Motor neuron (in vitro differentiated cells): Measurements from ENCODE around the gene CDK5RAP2. TPM values are rescaled to one million over a fixed set of nuclear protein-coding genes. Genes with fewer than 3 reads are reported as not detected.

Source experiments
- ATAC-seq, 8 experiments: fragments of 200-7000 bp; cut with Tn5 transposase; replicated peaks in 6 of 8; 2 replicates each; pipeline ENCODE4 v1.8.0; 2021; ENCODE audit warnings: mild to moderate bottlenecking in 8 of 8, moderate library complexity in 8 of 8
- H3K27ac ChIP-seq, 2 donors: fragments of 250-450 bp; sonication (Bioruptor Pico); 2 replicates each; pipeline ENCODE4 v1.9.0; 2021; ENCODE audit warnings: antibody characterized with exemption in 2 of 2, mild to moderate bottlenecking in 2 of 2, moderate library complexity in 1 of 2
- H3K4me1 ChIP-seq, 2 donors: fragments of 250-450 bp; sonication (Bioruptor Pico); replicated peaks in 1 of 2; 2 replicates each; pipeline ENCODE4 v1.6.1; 2021; ENCODE audit warnings: antibody characterized with exemption in 2 of 2, mild to moderate bottlenecking in 2 of 2, moderate library complexity in 1 of 2
- H3K4me3 ChIP-seq, 5 donors: fragments of 250-450 bp; sonication (Bioruptor Pico); 2 replicates each; pipeline ENCODE4 v1.9.0; 2021; ENCODE audit warnings: antibody characterized with exemption in 5 of 5, mild to moderate bottlenecking in 5 of 5, moderate library complexity in 4 of 5
- WGBS, 10 experiments: fragments of 450-650 bp; shearing (Covaris generic); methylation state at CpG; one replicate each; pipeline ENCODE4 v1.0.0; 2022; 5-methylcytosine and 5-hydroxymethylcytosine counted together
- in situ Hi-C, 9 experiments: fragments of 400-800 bp; cut with MboI; loops; one replicate each; pipeline ENCODE4 v1.15.0; 2021; ENCODE audit warnings: low sequenced_read_pairs in 9 of 9, low pct_unique_long_range_greater_than_20kb in 2 of 9; ENCODE audit not compliant: unreplicated experiment in 9 of 9
- total RNA-seq, 8 experiments: library from RNA; unstranded; fragments of 300-600 nt; gene quantifications; 2 replicates each; pipeline versions ENCODE4 v1.2.3 to v1.2.4, GENCODE V29; 2022

CDK5RAP2 gene
- total RNA-seq, 8 experiments from 2014 or later, result 14.1 to 60.0 (median 34.4) TPM

DNA sequence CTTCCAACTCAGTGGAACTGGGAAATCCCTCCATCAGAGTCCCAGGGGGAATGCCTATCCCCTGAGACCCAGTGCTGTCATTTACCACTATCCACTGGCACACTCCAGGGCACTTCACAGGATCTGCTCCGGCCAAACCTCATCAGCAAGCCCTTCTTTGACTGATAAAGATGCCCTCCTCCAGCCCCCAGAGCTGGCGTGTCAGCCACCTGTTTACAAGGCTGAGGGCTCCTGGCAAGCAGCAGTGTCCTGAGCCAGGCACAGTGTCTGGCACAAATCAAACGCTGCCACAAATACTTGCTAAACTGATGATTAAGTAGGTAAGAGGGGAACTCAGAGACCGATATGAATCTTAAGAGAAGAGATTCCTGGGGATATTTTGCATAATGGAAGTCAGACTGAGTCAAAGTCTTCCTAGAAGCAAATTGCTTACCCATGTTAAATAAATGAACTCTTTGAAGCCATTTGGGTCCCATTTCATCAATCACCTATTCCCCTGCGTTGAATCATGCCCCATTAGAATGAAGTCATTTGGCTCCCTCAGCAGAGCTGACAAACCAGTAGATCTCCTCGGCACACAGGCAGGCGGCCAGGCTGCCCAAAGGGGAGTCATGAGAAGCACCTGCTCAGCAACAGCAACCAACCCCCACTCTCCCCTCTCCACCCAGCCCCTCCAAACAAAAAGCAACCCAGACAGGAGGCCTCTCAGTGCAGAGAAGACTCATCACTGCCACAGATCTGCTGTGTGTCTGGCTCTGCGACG, 97.4 kb downstream of the CDK5RAP2 start:
- Histone ChIP-seq H3K27ac (no peak overlapping the region), H3K4me3 (no peak overlapping the region), H3K4me1 (peaks cover 0 to 1% of the 10 kb centered on the region in 2 donors)
- peak in 5 of 8 experiments; percentile 19 to 88 (median 58) for ATAC-seq
- 70 to 100% (median 73%) methylated on average over 1 to 4 of the region's 9 CpGs; no CpG with 5 or more reads in 1 of the 10 experiments for WGBS, 10 experiments
- in situ Hi-C loops, result no loop called here

GRCh38 chr9:120481846-120482245, 98.1 kb downstream of the CDK5RAP2 start:
- no peak overlapping the region for H3K4me3 ChIP-seq
- no peak for ATAC-seq
- in situ Hi-C loops, result no loop called here
- H3K27ac ChIP-seq, result no peak overlapping the region
- WGBS, 10 experiments, result 86 to 100% (median 100%) methylated on average over 1 to 2 of the region's 2 CpGs; no CpG with 5 or more reads in 4 of the 10 experiments
- peaks cover 0 to 2% of the 10 kb centered on the region in 2 donors for H3K4me1 ChIP-seq

DNA sequence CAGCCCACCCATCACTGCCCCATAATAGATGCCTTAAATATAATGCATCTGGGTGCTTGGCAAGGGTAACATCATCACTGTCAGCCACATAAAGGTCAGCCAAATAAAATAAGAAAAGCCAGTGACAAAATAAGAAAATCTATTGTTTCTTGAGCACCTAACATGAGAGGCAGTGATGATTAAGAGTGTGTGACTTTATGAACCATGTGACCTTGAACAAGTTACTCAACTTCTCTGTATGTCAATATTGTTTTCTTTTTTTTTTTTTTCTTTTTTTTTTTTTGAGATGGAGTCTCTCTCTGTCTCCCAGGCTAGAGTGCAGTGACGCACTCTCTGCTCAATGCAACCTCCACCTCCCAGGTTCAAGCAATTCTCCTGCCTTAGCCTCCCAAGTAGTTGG, 98.7 kb downstream of the CDK5RAP2 start:
- H3K4me1 ChIP-seq, result peaks cover 0 to 2% of the 10 kb centered on the region in 2 donors
- in situ Hi-C loops, result no loop called here
- no peak overlapping the region for H3K27ac ChIP-seq
- H3K4me3 ChIP-seq, result no peak overlapping the region
- 80 to 100% (median 100%) methylated on average over 1 of the region's 1 CpG; no CpG with 5 or more reads in 5 of the 10 experiments for WGBS, 10 experiments
- ATAC-seq, result no peak

DNA sequence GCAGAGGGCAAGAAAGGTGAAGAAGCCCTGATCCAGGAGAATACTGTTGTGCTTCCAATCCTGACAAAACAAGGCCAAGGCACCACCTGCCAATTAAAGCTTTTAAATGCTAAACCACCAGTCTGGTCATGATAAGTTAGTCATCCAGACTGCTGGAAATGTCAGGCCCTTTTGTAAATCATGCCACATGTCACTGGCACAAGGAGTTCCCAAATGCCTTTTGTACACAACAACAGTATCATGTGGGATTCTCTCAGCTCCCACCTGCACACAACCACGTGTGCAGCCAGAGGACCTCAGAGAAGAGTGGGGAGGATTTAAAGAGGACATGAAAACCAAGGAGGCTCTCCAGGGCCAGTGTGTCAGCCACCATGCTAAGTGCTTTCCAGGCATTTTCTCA, 99.3 kb downstream of the CDK5RAP2 start:
- Histone ChIP-seq H3K4me3 (no peak overlapping the region), H3K27ac (no peak overlapping the region), H3K4me1 (peaks cover 0 to 2% of the 10 kb centered on the region in 2 donors)
- in situ Hi-C loops, result no loop called here
- WGBS, 10 experiments, result 25% methylated on average over 1 of the region's 1 CpG; no CpG with 5 or more reads in 9 of the 10 experiments
- no peak for ATAC-seq

DNA sequence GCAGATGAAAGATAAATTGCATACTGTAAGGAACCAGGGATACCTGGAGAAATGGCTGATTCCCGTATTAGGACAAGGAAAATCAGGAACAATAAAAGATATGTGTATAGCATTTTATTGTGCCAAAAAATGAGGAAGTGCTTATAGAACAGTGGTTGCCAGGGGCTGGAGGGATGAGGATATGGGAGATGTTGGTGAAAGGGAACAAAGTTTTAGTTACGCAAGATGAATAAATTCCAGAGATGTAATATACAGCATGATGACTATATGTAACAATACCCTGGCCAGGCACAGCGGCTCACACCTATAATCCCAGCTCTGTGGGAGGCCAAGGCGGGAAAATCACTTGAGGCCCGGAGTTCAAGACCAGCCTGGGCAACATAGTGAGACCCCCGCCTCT, 101.8 kb downstream of the CDK5RAP2 start:
- ATAC-seq, result no peak
- H3K4me3 ChIP-seq, result no peak overlapping the region
- H3K4me1 ChIP-seq, result peaks cover 0 to 9% of the 10 kb centered on the region in 2 donors
- in situ Hi-C loops, result no loop called here
- no peak overlapping the region for H3K27ac ChIP-seq
- 80 to 100% (median 92%) methylated on average over 1 to 5 of the region's 6 CpGs for WGBS, 10 experiments

DNA sequence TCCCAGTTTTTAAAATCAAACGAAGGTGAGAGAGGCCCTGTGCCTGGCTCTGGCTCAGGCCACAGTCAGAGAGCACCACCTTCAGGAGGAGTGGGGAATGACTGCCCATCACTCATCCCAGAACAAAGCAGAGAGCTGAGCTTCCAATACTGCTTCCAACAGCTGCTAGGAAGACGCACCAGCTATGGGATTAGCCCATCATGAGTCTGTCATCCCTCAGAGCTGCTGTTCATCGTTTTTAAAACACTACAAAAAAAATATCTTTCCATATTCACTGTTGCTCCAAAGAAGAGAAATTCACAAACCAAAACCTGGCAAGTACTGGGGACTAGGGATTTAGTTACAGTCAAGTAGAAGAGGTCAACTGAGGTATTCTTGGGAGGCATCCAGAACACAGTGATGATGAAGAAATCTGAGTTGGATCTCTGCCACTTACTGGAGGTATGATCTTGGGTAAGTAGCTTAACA, 102.4 kb downstream of the CDK5RAP2 start:
- in situ Hi-C loops, result no loop called here
- peak; percentile 78 to 97 (median 91) for ATAC-seq

GRCh38 chr9:120475341-120475740, 104.6 kb downstream of the CDK5RAP2 start:
- WGBS, 10 experiments, result 18 to 100% (median 40%) methylated on average over 1 to 3 of the region's 7 CpGs; no CpG with 5 or more reads in 5 of the 10 experiments
- Histone ChIP-seq H3K4me1 (peaks cover 0 to 11% of the 10 kb centered on the region in 2 donors), H3K4me3 (no peak overlapping the region), H3K27ac (no peak overlapping the region)
- in situ Hi-C loops, result no loop called here
- ATAC-seq, result peak in 2 of 8 experiments; percentile 56 to 58

More for the DNA sequence above, 102.4 kb downstream of the CDK5RAP2 start:
- no peak overlapping the region for H3K4me3 ChIP-seq
- H3K27ac ChIP-seq, result no peak overlapping the region
- WGBS, 10 experiments, result 0 to 80% (median 20%) methylated on average over 1 to 3 of the region's 3 CpGs; no CpG with 5 or more reads in 3 of the 10 experiments
- peaks cover 0 to 11% of the 10 kb centered on the region in 2 donors for H3K4me1 ChIP-seq

DNA sequence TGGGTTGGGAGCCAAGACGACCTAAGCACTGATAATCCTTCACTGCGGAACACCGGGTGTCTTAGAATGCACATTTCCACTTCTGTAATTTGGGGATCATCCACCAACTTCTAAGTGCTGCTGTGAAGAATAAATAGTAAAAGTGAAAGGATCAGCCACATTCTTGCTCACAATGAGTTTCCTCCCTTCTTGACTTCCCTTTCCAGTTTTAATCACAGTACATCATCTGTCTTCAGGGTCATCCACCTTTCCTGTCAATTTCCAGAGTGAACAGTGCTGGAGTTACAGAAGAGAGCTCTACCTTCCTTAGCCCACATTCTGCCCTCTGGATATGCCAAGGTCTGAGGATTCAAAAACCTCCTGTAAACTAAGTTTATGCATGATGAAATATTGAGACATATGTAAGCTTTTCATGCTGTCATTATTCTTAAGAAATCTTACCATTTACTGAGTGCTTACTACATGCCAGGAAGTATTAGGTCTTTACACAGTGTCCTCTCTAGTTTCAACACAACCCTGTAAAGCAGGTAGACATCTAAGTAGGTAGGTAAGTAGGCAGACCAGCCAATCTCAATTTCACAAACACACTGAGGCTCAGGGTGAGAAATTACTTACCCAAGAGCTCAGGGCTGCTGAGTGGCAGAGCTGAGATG, 105.2 kb downstream of the CDK5RAP2 start:
- no peak overlapping the region for H3K27ac ChIP-seq
- in situ Hi-C loops, result no loop called here
- peaks cover 0 to 11% of the 10 kb centered on the region in 2 donors for H3K4me1 ChIP-seq
- ATAC-seq, result peak in 2 of 8 experiments; percentile 12 to 37
- WGBS, 10 experiments, result 40 to 90% methylated on average over 1 to 2 of the region's 3 CpGs; no CpG with 5 or more reads in 8 of the 10 experiments
- no peak overlapping the region for H3K4me3 ChIP-seq

DNA sequence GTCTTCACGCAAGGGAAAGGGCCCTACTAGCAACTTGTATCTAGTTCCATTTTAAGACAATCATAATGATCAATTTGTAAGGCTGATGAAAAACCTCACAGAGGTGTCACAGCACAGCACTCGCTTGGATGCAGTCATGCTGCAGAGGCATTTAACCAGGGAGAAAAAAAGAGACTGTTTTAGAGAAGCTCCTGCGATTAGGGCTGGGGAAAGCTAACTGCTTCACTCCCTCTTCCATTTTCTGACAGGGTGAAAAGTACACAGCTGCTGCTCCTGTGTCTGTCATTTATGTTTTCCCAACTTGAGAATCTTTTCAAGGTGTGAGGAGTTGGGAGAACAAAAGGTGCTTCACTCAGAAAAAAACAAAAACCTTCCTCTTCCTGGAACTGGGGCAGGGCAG, 106.4 kb downstream of the CDK5RAP2 start:
- Histone ChIP-seq H3K4me3 (no peak overlapping the region), H3K27ac (peak overlapping the region in 1 of 2 donors; percentile 52), H3K4me1 (peaks cover 0 to 11% of the 10 kb centered on the region in 2 donors)
- ATAC-seq, result peak in 5 of 8 experiments; percentile 12 to 65 (median 36)
- WGBS, 10 experiments, result 78 to 100% (median 97%) methylated on average over 2 to 3 of the region's 3 CpGs; no CpG with 5 or more reads in 4 of the 10 experiments
- in situ Hi-C loops, result no loop called here

DNA sequence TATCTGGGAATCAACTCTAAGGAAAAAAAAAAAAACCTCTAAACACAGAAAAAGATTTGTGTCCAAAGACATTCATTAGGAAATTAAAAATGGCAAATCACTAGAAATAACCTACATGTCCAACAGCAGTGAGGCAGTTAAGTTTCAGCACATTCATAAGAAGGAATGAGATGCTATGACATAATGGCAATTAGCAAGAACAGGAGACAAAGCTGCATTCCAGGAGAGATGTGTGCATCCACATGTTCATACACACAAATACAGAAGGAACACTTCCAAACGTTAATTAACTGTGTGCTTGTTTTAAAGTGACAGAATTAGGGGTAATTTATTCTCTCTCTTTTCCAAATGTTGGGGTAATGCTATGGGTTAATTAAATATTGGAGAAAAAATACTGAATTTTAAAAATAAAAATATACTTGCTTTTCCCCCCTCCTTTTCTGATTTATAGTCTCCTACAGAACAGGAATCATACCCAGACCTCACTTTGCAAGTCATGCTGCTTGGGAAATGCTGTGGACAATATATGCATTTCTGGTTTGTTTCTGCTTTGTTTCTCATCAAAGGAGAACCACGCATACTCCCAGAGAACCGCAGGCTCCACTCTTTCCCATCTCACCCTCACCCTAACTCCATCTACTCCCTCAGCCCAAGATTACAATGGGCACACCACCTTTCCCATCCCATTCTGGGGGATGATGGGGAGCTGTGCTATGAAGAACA, 114.1 kb downstream of the CDK5RAP2 start:
- ATAC-seq, result peak in 6 of 8 experiments; percentile 35 to 84 (median 68)
- Histone ChIP-seq H3K27ac (no peak overlapping the region), H3K4me1 (peaks cover 3 to 16% of the 10 kb centered on the region in 2 donors), H3K4me3 (no peak overlapping the region)
- in situ Hi-C loops, result no loop called here
- WGBS, 10 experiments, result 0 to 100% (median 60%) methylated on average over 1 to 3 of the region's 3 CpGs; no CpG with 5 or more reads in 1 of the 10 experiments

DNA sequence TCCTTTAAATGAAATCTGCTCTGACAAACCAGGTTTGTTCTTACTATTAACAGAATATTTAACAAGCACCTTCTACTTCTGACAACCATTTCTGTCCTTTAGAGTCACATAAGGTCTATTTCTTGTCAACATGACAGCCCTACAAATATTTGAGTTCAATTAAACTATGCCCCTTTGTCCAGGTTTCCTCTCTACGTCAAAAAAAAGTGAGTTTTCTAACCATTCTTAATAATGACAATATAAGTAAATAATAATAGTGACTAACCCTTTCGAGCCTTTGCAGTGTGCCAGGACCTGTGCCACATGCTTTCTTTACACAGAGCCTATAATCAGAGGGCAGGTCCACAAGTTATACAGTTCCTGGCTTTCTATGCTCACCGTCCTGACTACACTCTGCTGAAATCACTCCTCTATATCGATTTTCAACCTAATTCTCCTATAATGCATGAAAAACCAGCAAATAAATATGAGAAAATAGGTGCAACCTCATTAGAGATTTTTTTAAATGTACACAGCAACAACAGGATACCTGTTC, 115.0 kb downstream of the CDK5RAP2 start:
- 86 to 100% (median 93%) methylated on average over 2 to 4 of the region's 4 CpGs; no CpG with 5 or more reads in 2 of the 10 experiments for WGBS, 10 experiments
- Histone ChIP-seq H3K4me3 (no peak overlapping the region), H3K27ac (no peak overlapping the region), H3K4me1 (peaks cover 3 to 23% of the 10 kb centered on the region in 2 donors)
- ATAC-seq, result no peak
- in situ Hi-C loops, result no loop called here

DNA sequence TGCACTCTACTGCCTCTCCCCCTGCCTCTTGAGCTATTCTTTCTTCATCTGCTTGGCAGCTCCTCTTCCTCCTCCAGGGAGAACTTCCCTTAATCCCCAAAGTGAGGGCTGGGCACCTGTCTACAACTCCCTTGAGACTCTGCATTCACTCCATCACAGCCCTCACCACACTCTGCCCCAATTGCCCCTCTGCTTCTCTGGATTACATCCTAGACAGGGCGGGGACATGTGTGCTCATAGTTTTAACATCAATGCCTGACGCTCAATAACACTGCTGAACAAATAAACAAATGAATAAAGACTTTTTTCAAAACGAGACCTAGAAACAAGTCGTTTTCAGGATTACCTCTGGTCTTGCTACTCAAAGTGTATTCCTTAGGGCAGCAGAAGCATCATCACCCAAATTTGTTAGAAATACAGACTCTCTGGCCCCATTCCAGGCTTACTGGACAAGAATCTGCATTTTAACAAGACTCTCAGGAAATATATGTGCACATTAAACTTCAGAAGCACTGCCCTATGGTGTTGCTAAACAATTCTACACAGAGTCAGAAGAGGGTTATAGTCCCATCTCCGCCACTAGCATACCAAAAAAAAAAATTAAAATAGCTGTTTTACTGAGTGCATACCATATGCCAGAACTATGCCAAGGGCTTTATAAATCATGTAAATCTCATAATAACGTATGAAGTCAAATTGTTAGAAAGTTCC, 115.6 kb downstream of the CDK5RAP2 start:
- Histone ChIP-seq H3K4me3 (no peak overlapping the region), H3K27ac (no peak overlapping the region), H3K4me1 (peaks cover 3 to 23% of the 10 kb centered on the region in 2 donors)
- ATAC-seq, result peak in 3 of 8 experiments; percentile 61 to 65 (median 61)
- in situ Hi-C loops, result no loop called here
- WGBS, 10 experiments, result 5 to 97% (median 90%) methylated on average over 2 to 6 of the region's 6 CpGs
